Pancreas (tissue), 10 donors: ENCODE results near the gene CCDC178. TPM values are rescaled to one million over a fixed set of nuclear protein-coding genes. Genes with fewer than 3 reads are reported as not detected.
A peak's percentile ranks its signal among the peaks of the same experiment; 100 is the strongest.

ENCODE experiments used
- ATAC-seq, 4 donors: fragments of 200-7000 bp; cut with Tn5 transposase; one replicate each; pipeline versions ENCODE4 v1.8.0 to v1.9.1; 2020; ENCODE audit warnings: mild to moderate bottlenecking in 4 of 4, moderate library complexity in 4 of 4
- DNase-seq, 6 donors: peaks; one replicate each; pipeline ENCODE4 v3.0.0-alpha.2; 2020
- FAIRE-seq: peaks from 2 replicates; lab custom pipeline; 2012; peaks lifted over from hg19 to GRCh38; lab: Jason Lieb, UNC
- H3K27ac ChIP-seq, 4 donors: fragments of 200-600 bp; sonication (generic); 1 replicate in 3 of 4; 2 replicates in 1 of 4; pipeline versions ENCODE4 v1.5.0 to v1.8.0; 2020
- H3K27me3 ChIP-seq, 4 donors: fragments of 200-600 bp; one replicate each; pipeline ENCODE4 v1.8.0; 2021
- H3K36me3 ChIP-seq, 3 donors: fragments of 200-600 bp; sonication (generic) in 1 of 3; one replicate each; pipeline versions ENCODE4 v1.5.0 to v1.8.0; 2020 to 2021
- H3K4me1 ChIP-seq, 3 donors: fragments of 200-600 bp; one replicate each; pipeline ENCODE4 v1.8.0; 2021
- H3K4me3 ChIP-seq, 4 donors: fragments of 200-600 bp; sonication (generic) in 2 of 4; one replicate each; pipeline versions ENCODE4 v1.5.0 to v1.8.0; 2020 to 2021
- H3K9me3 ChIP-seq, 4 donors: fragments of 200-600 bp; one replicate each; pipeline ENCODE4 v1.8.0; 2021
- WGBS, 2 donors: extraction: QIAGEN DNeasy Blood & Tissue Kit; methylation state at CpG; one replicate each; pipeline ENCODE4 v1.1.7; 2013; 5-methylcytosine and 5-hydroxymethylcytosine counted together
- intact Hi-C, 3 donors: fragments of 100-400 bp; cut with DNase I; formaldehyde crosslinking; loops; one replicate each; pipeline versions ENCODE4 v1.11.1 to v1.14.2; 2022
- polyA plus RNA-seq, 2 donors: library from polyadenylated mRNA; stranded (reverse); fragments of 200-250 nt; gene quantifications; one replicate each; pipeline ENCODE4 v1.2.3, GENCODE V29; 2013
- total RNA-seq, 6 donors: library from RNA; stranded (reverse); fragmentation: NEBNext Ultra II Directional in 4 of 6; extraction: Animal tissue kit (Norgen Biotek cat#: 25700) in 4 of 6; gene quantifications; one replicate each; pipeline versions ENCODE4 v1.2.1 to v1.2.4, GENCODE V29; 2021 to 2023
- TF ChIP-seq, protein P1 (sequence below), 4 donors: fragments of 200-600 bp; sonication (generic) in 3 of 4; IDR thresholded peaks; one replicate each; pipeline versions ENCODE4 v1.5.0 to v1.8.0; 2021; ENCODE audit warnings: antibody characterized with exemption in 4 of 4
- donor health status: healthy with polysubstance abuse.
- donor health status: DM: no; HTN: no; CAD: no; lungs with moderate emphysema.
- donor health status: DM: no; HTN: no; CAD: no.
- donor health status: control.
- donor health status: control.
- donor health status: Bipolar disorder and iron deficiency.
- donor health status: DM: yes; HTN: yes; CAD: no.
- donor health status: DM: no; HTN: no; CAD: no.
- donor health status: DM: no; HTN: no; CAD: no.
- donor health status: DM: yes; HTN: yes; CAD: no.

The CCDC178 gene
- total and polyA plus RNA-seq, 8 donors: 0.11 to 1.3 (median 0.51) TPM; not detected in 1

- ATAC-seq: no peak
- FAIRE-seq: no peak
- Histone ChIP-seq H3K27me3 (no peaks in the 10 kb centered on the region), H3K27ac (no peak overlapping the region), H3K9me3 (no peaks in the 10 kb centered on the region), H3K4me1 (no peaks in the 10 kb centered on the region), H3K36me3 (no peaks in the 10 kb centered on the region), H3K4me3 (no peak overlapping the region)
- intact Hi-C loops: no loop called here
- TF ChIP-seq, protein P1, sequence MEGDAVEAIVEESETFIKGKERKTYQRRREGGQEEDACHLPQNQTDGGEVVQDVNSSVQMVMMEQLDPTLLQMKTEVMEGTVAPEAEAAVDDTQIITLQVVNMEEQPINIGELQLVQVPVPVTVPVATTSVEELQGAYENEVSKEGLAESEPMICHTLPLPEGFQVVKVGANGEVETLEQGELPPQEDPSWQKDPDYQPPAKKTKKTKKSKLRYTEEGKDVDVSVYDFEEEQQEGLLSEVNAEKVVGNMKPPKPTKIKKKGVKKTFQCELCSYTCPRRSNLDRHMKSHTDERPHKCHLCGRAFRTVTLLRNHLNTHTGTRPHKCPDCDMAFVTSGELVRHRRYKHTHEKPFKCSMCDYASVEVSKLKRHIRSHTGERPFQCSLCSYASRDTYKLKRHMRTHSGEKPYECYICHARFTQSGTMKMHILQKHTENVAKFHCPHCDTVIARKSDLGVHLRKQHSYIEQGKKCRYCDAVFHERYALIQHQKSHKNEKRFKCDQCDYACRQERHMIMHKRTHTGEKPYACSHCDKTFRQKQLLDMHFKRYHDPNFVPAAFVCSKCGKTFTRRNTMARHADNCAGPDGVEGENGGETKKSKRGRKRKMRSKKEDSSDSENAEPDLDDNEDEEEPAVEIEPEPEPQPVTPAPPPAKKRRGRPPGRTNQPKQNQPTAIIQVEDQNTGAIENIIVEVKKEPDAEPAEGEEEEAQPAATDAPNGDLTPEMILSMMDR (IDR thresholded peaks at IDR 0.05): peak in 1 of 4 donors; percentile 11
- no peak for DNase-seq
Observed at GRCh38 chr18:33022370-33022769, 418.2 kb downstream of the CCDC178 start.

- Histone ChIP-seq H3K4me1 (no peaks in the 10 kb centered on the region), H3K27ac (no peak overlapping the region), H3K36me3 (no peaks in the 10 kb centered on the region), H3K27me3 (no peaks in the 10 kb centered on the region), H3K9me3 (no peaks in the 10 kb centered on the region), H3K4me3 (no peak overlapping the region)
- no peak for FAIRE-seq
- no peak for DNase-seq
- ATAC-seq: no peak
- intact Hi-C loops: no loop called here
- 60 to 68% methylated on average over 2 of the region's 2 CpGs for WGBS, 2 donors
- TF ChIP-seq, protein P1 (IDR thresholded peaks at IDR 0.05): no peak
Observed at GRCh38 chr18:33020877-33021276, 419.6 kb downstream of the CCDC178 start.

DNA sequence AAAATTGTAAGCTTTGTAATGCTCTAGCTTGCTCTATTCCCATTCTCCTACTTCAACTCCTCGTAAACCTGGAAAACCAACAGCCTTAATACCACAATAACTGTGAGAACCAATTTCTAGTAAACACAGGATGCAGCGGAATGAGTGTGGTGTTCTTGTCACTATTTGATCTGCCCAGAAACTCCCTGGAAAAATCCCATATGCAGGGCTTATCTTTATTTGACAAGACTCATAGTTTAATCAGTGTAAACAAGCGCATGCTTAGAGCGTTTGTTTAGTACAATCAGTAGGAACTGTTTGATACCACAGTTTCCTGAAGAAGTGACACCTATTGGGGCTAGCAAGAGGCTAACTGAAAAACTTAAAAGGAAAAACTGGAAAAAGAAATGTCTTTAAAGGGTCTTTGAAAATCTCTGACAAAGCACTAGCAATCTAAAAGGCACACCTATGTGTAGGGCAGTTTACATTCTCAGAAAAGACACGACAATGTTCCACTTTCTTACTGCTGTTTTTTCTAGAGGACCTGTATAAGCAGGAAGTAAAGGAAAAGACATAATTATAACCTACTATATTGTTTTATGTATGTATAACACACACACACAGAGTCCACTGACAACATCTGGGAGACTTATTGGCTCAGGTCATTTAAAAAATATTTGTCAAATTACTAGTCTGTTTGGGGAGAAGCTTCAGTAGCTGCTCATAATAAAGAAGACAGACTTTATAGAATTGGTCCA, 426.3 kb downstream of the CCDC178 start:
- intact Hi-C loops: no loop called here

DNA sequence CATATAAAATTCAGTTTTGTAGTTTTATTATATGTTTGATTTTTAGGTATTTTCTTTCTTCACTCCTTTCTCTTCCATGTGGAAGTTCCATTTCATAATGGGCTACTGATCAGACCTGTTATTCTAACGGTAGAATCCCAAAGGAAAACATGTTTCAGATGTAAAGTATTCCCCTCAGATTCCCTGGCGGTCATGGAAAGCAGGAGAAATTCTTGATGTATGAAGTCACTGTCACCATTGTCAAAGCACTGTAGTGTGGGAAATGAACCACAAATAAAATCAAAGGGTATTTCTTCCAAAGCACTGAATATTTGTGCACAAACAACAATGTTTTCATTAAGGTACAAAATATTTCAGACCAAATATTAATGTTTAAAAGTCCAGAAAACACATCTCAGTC, 430.4 kb downstream of the CCDC178 start:
- WGBS, 2 donors: 45 to 59% methylated on average over 2 of the region's 2 CpGs
- ATAC-seq (no peak), DNase-seq (no peak), FAIRE-seq (no peak)
- no peaks in the 10 kb centered on the region for H3K9me3 ChIP-seq
- intact Hi-C loops: no loop called here
- H3K27ac ChIP-seq: no peak overlapping the region
- TF ChIP-seq, protein P1 (IDR thresholded peaks at IDR 0.05): no peak
- no peaks in the 10 kb centered on the region for H3K36me3 ChIP-seq
- no peak overlapping the region for H3K4me3 ChIP-seq
- H3K27me3 ChIP-seq: no peaks in the 10 kb centered on the region
- H3K4me1 ChIP-seq: no peaks in the 10 kb centered on the region

More for the DNA sequence above, 426.3 kb downstream of the CCDC178 start:
- Histone ChIP-seq H3K4me3 (no peak overlapping the region), H3K27me3 (no peaks in the 10 kb centered on the region), H3K27ac (no peak overlapping the region), H3K4me1 (no peaks in the 10 kb centered on the region), H3K9me3 (no peaks in the 10 kb centered on the region), H3K36me3 (no peaks in the 10 kb centered on the region)
- peak in 3 of 4 donors; percentile 27 to 66 (median 51) for ATAC-seq
- no peak for FAIRE-seq
- WGBS, 2 donors: 10 to 12% methylated on average over 5 of the region's 5 CpGs
- TF ChIP-seq, protein P1 (IDR thresholded peaks at IDR 0.05): no peak
- DNase-seq: no peak

DNA sequence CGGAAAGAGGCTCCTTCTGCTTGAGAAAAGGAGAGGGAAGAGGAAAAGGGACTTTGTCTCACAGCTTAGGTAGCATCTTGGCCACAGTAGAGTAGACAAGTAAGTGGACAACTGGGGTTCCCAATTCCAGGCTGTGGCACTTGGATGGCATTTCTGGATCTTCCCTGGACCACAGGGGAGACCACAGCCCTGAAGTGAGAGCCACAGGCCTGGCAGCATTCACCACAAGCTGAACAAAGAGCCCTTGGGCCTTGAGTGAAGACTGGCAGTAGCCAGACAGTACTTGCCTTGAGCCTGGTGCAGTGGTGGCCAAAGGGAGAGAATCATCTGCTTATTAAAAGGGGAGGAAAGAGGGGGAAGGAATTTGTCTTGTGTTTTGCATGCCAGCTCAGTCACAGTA, 441.6 kb downstream of the CCDC178 start:
- Histone ChIP-seq H3K9me3 (no peaks in the 10 kb centered on the region), H3K27me3 (no peaks in the 10 kb centered on the region), H3K4me3 (no peak overlapping the region), H3K4me1 (no peaks in the 10 kb centered on the region), H3K27ac (no peak overlapping the region), H3K36me3 (no peaks in the 10 kb centered on the region)
- intact Hi-C loops: no loop called here
- ATAC-seq (no peak), DNase-seq (no peak), FAIRE-seq (no peak)
- WGBS, 2 donors: 73 to 78% methylated on average over 1 of the region's 1 CpG
- TF ChIP-seq, protein P1 (IDR thresholded peaks at IDR 0.05): no peak
